ENCODE results near the gene CBX1. TPM values are rescaled to one million over a fixed set of nuclear protein-coding genes. Genes with fewer than 3 reads are reported as not detected.

CBX1 gene
- total RNA-seq, 1 donor from 2014 or later: 22.1 TPM

GRCh38 chr17:48127371-48128051 lies 26.2 kb upstream of the CBX1 start:
- Histone ChIP-seq H3K27me3 (ENCODE audit: control insufficient read depth, insufficient read depth, low read length) (no peaks in the 10 kb centered on the region), H3K4me3 (ENCODE audit: low read depth, low read length) (no peak overlapping the region), H3K36me3 (ENCODE audit: control insufficient read depth, insufficient read depth, low read length) (peaks cover 9% of the 10 kb centered on the region)
- peak; percentile 92 for FAIRE-seq
- peak; percentile 91 for DNase-seq (ENCODE audit: low read depth)
- no peak for TF ChIP-seq CTCF (IDR thresholded peaks at IDR 0.05; ENCODE audit: insufficient read depth, low read length, severe bottlenecking)

GRCh38 chr17:48126532-48126850 lies 25.2 kb upstream of the CBX1 start:
- Histone ChIP-seq H3K36me3 (ENCODE audit: control insufficient read depth, insufficient read depth, low read length) (peaks cover 11% of the 10 kb centered on the region), H3K27me3 (ENCODE audit: control insufficient read depth, insufficient read depth, low read length) (no peaks in the 10 kb centered on the region), H3K4me3 (ENCODE audit: low read depth, low read length) (no peak overlapping the region)
- no peak for TF ChIP-seq CTCF (IDR thresholded peaks at IDR 0.05; ENCODE audit: insufficient read depth, low read length, severe bottlenecking)
- no peak for DNase-seq (ENCODE audit: low read depth)
- no peak for FAIRE-seq

GRCh38 chr17:48125829-48126531 lies 24.7 kb upstream of the CBX1 start:
- no peaks in the 10 kb centered on the region for H3K27me3 ChIP-seq (ENCODE audit: control insufficient read depth, insufficient read depth, low read length)
- peaks cover 14% of the 10 kb centered on the region for H3K36me3 ChIP-seq (ENCODE audit: control insufficient read depth, insufficient read depth, low read length)
- FAIRE-seq (no peak), DNase-seq (ENCODE audit: low read depth) (no peak)
- H3K4me3 ChIP-seq (ENCODE audit: low read depth, low read length): no peak overlapping the region
- no peak for TF ChIP-seq CTCF (IDR thresholded peaks at IDR 0.05; ENCODE audit: insufficient read depth, low read length, severe bottlenecking)

GRCh38 chr17:48123776-48124388 lies 22.6 kb upstream of the CBX1 start:
- no peaks in the 10 kb centered on the region for H3K27me3 ChIP-seq (ENCODE audit: control insufficient read depth, insufficient read depth, low read length)
- FAIRE-seq: no peak
- no peak for TF ChIP-seq CTCF (IDR thresholded peaks at IDR 0.05; ENCODE audit: insufficient read depth, low read length, severe bottlenecking)
- H3K36me3 ChIP-seq (ENCODE audit: control insufficient read depth, insufficient read depth, low read length): peaks cover 19% of the 10 kb centered on the region
- no peak overlapping the region for H3K4me3 ChIP-seq (ENCODE audit: low read depth, low read length)
- DNase-seq (ENCODE audit: low read depth): no peak

- no peak for TF ChIP-seq CTCF (IDR thresholded peaks at IDR 0.05; ENCODE audit: insufficient read depth, low read length, severe bottlenecking)
- DNase-seq (ENCODE audit: low read depth): no peak
- Histone ChIP-seq H3K4me3 (ENCODE audit: low read depth, low read length) (no peak overlapping the region), H3K36me3 (ENCODE audit: control insufficient read depth, insufficient read depth, low read length) (peaks cover 21% of the 10 kb centered on the region), H3K27me3 (ENCODE audit: control insufficient read depth, insufficient read depth, low read length) (no peaks in the 10 kb centered on the region)
- FAIRE-seq: no peak
Measured at GRCh38 chr17:48123111-48123510, 21.8 kb upstream of the CBX1 start.
